Urinary bladder (tissue), 4 donors: ENCODE results near the gene FOXP2. TPM values are rescaled to one million over a fixed set of nuclear protein-coding genes. Genes with fewer than 3 reads are reported as not detected.
"Not testable (repeated sequence)": the region's sequence is repeated elsewhere in the genome, so short reads cannot be mapped to it uniquely, and the experiment has no call there.

Experiments
- DNase-seq: peaks from one replicate; pipeline ENCODE4 v3.0.0-alpha.2; 2015; ENCODE audit errors: extremely low spot score
- H3K27ac ChIP-seq: one replicate; pipeline ENCODE4 v1.5.1; 2013; ENCODE audit warnings: low read depth, mild to moderate bottlenecking, moderate library complexity
- H3K36me3 ChIP-seq: one replicate; pipeline ENCODE4 v1.6.1; 2013; ENCODE audit warnings: mild to moderate bottlenecking, moderate library complexity; ENCODE audit not compliant: insufficient read depth
- H3K4me1 ChIP-seq: one replicate; pipeline ENCODE4 v1.6.1; 2013; ENCODE audit warnings: mild to moderate bottlenecking, moderate library complexity; ENCODE audit not compliant: insufficient read depth
- H3K4me3 ChIP-seq: one replicate; pipeline ENCODE4 v1.5.1; 2013; ENCODE audit warnings: low read depth, low read length
- WGBS: extraction: QIAGEN DNeasy Blood & Tissue Kit; methylation state at CpG from one replicate; pipeline ENCODE4 v1.1.7; 2013; 5-methylcytosine and 5-hydroxymethylcytosine counted together
- polyA plus RNA-seq: library from polyadenylated mRNA; stranded (reverse); fragments of 200-250 nt; gene quantifications from one replicate; pipeline ENCODE4 v1.2.3, GENCODE V29; 2013
- total RNA-seq: library from RNA; depleted of rRNA; stranded (reverse); fragments of >200 nt; gene quantifications from one replicate; pipeline ENCODE4 v1.2.3, GENCODE V29; 2014
- donor health status: healthy with polysubstance abuse.
- donor health status: healthy.

FOXP2 gene
- total and polyA plus RNA-seq, 2 donors = 13.8 to 85.2 TPM

DNA sequence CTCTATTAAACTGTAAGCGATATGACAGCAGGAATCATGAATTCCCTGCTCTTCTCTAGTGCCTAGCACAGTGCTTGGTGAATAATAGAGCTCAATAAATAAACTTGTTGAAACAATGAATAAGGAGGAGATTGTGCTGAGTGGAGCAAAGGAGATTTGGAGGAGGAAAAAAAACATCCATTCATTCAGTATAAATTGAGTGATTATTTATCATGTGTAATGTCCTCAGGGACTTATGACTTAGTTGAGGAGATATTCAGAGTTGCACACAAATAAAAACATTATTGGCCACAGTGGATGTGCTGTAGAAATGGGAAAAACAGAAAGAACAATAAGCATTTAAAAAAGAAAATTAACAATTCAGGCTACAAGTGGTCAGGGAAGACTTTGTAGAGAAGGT is 125.7 kb downstream of the FOXP2 start:
- 90% methylated on average over 1 of the region's 1 CpG for WGBS
- H3K27ac ChIP-seq = no peak overlapping the region
- H3K36me3 ChIP-seq = no peaks in the 10 kb centered on the region
- no peaks in the 10 kb centered on the region for H3K4me1 ChIP-seq
- H3K4me3 ChIP-seq = no peak overlapping the region
- no peak for DNase-seq

- not testable (repeated sequence) for DNase-seq, H3K27ac ChIP-seq, H3K36me3 ChIP-seq, H3K4me3 ChIP-seq, H3K4me1 ChIP-seq
- WGBS = 97% methylated on average over 14 of the region's 14 CpGs
Observed at GRCh38 chr7:114547346-114547745, 132.7 kb downstream of the FOXP2 start.

DNA sequence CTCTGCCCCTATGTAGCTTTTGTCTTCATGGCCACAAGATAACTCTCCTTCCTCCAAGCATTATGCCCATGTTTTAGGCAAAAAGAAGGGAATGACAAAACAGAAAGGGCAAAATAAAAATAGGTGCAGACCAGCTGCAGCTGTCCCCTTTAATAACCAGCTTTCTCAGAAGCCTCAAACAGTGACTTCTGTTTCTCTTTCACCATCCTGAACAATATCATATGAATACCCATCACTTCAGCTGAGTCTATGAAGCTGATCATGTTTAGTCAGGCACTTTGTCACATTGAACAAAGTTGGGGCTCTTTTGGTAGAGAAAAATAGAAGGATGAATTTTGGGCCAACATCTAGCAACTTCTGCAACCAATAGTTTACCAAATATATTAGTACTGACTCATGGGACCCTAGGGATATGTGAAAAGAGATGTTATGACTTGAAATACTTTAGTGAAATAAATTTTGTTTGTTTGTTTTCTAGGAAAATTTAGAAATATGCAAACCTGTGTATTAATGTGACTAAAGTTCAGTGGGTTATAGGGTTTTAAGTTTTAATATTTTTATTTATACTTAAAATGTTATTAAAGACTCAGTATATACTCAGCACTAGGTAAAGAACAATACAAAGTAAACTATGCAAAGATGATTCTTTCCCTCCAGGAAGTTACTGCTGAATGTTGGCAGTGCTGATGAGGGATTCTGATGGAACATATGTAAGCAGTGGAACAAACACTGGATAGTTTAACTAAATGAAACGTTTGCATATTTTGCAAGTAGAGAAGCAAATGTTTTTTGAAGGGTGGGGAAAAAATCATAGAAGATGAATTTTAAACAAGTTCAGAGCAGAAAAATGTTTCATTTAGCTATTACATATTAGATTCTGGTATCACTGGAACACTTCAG is 133.7 kb downstream of the FOXP2 start:
- Histone ChIP-seq H3K4me1 (no peaks in the 10 kb centered on the region), H3K27ac (no peak overlapping the region), H3K36me3 (no peaks in the 10 kb centered on the region), H3K4me3 (no peak overlapping the region)
- WGBS = 12% methylated on average over 1 of the region's 1 CpG
- DNase-seq = no peak

GRCh38 chr7:114554781-114555537 is 140.3 kb downstream of the FOXP2 start:
- Histone ChIP-seq H3K27ac (no peak overlapping the region), H3K36me3 (no peaks in the 10 kb centered on the region), H3K4me1 (no peaks in the 10 kb centered on the region), H3K4me3 (no peak overlapping the region)
- DNase-seq = no peak
- 57% methylated on average over 6 of the region's 6 CpGs for WGBS

DNA sequence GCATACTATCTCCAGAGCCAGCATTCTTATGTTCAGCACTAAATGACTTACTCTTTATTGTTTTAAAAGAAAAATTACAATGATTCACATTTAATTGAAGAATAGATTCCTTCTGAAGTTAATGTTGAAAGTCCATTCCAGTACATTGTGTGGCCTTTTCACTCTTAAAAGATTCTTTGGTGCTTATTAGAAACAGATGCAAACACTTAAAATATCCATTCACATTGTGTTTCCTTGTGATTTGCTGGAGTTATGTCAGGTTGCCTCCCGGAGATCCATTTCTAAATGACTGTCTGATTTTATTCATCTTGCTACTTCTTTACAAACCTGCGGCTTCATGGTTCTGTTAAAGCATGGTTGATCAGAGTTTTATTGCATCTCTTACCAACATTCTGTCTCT is 152.8 kb downstream of the FOXP2 start:
- no peaks in the 10 kb centered on the region for H3K4me1 ChIP-seq
- H3K4me3 ChIP-seq = no peak overlapping the region
- H3K36me3 ChIP-seq = no peaks in the 10 kb centered on the region
- 83% methylated on average over 2 of the region's 2 CpGs for WGBS
- H3K27ac ChIP-seq = no peak overlapping the region
- DNase-seq = no peak

DNA sequence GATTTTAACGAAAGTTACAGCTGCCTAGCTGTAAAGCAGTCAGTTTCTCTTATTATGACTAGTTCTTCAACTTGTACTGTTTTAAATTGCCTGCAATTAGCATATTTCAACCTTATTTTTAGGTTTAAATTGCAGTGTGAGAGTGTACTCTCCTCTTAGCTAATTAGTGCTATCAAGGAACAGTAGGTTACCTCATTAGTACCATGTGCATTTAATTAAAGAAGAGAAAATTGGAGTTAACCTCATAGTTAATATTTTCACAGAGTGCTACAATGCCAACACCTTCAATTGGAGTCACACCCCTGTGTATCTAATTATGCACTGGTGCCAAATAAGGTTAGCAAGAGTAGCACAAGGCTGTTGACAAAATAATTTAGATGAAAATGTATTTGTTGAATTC is 154.6 kb downstream of the FOXP2 start:
- no peaks in the 10 kb centered on the region for H3K4me1 ChIP-seq
- no peak overlapping the region for H3K4me3 ChIP-seq
- WGBS = 93% methylated on average over 1 of the region's 1 CpG
- H3K27ac ChIP-seq = no peak overlapping the region
- no peaks in the 10 kb centered on the region for H3K36me3 ChIP-seq
- no peak for DNase-seq

DNA sequence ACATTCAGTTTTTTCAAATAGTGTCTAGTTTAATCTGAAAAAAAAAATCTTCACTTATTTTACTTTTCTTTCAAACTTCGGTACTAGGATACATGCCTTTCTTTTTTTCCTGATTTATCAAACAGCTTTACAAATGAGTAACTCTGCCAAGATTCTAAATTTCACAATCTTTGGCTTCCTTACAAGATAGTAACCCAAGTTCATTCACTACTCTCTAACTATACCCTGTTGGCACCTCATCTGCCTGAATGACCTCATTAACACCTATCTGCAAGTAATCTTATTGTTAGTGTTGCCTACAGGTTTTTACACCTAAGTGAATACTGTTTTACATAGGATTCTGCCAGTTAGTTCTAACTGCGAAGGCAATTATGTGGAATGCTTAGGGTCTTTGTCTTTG is 159.8 kb downstream of the FOXP2 start:
- Histone ChIP-seq H3K36me3 (no peaks in the 10 kb centered on the region), H3K4me1 (no peaks in the 10 kb centered on the region), H3K27ac (no peak overlapping the region), H3K4me3 (no peak overlapping the region)
- WGBS = 49% methylated on average over 2 of the region's 2 CpGs
- no peak for DNase-seq

DNA sequence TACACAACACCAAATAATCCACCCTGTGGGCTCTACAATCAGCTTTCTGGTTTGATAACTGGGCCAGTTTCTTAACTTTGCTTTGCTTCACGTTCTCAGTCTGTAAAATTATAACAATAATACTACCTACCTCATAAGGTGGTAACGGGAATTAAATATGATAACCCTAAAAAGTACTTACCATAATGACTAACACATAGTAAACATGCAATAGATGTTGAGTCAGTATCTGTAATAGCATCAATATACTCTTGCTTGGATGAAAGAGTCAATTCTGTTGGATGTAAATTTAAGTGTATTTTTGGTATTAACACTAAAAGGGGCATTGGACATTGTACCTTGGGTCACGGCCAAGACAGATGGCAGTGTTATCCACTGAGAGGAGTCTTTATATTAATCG is 160.5 kb downstream of the FOXP2 start:
- H3K27ac ChIP-seq = no peak overlapping the region
- no peaks in the 10 kb centered on the region for H3K4me1 ChIP-seq
- no peak overlapping the region for H3K4me3 ChIP-seq
- no peak for DNase-seq
- no peaks in the 10 kb centered on the region for H3K36me3 ChIP-seq
- WGBS = 74% methylated on average over 4 of the region's 4 CpGs

GRCh38 chr7:114580963-114581362 is 166.3 kb downstream of the FOXP2 start:
- not testable (repeated sequence) for H3K4me3 ChIP-seq, DNase-seq, H3K36me3 ChIP-seq, H3K27ac ChIP-seq, H3K4me1 ChIP-seq
- WGBS = 94% methylated on average over 3 of the region's 3 CpGs

DNA sequence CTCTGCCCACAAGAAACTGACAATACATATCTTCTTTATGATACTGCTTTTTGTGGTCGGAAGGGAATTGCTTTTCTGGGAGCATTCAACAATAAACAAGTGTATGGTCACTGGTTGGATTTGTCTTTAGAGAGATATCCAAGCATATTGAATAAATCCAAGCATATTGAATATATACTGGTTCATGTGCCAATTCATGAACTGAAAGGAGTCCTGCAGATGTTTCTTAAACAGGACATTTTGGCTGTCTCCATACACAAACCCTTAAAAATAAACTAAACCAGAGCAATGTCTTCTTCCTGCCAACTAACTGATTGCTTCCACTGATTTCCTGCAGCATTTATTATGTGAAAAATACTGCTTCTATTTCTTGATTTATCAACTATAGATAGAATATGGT is 173.9 kb downstream of the FOXP2 start:
- no peak for DNase-seq
- Histone ChIP-seq H3K27ac (no peak overlapping the region), H3K4me1 (no peaks in the 10 kb centered on the region), H3K4me3 (no peak overlapping the region), H3K36me3 (no peaks in the 10 kb centered on the region)
- WGBS = 62% methylated on average over 1 of the region's 1 CpG

DNA sequence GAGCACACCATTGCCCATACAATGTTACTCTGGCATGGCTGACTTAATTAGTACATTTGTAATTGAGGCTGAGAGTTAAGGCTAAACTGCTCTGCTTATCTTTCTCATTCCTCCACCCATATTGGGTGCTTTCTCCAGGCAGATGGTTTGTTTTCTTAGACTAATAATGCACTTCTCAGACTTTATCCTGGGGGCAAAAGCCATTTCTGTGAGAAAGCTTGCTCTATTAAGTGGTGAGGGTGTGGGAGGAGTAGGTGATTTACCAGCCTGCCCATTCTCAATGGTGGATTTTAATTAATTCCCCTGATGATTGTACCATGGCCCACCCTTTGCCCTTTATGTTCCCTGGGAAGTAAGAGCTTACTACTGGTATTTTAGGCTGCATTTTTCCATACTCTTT is 174.8 kb downstream of the FOXP2 start:
- H3K36me3 ChIP-seq = no peaks in the 10 kb centered on the region
- H3K4me3 ChIP-seq = no peak overlapping the region
- no peak overlapping the region for H3K27ac ChIP-seq
- no peaks in the 10 kb centered on the region for H3K4me1 ChIP-seq
- no peak for DNase-seq

DNA sequence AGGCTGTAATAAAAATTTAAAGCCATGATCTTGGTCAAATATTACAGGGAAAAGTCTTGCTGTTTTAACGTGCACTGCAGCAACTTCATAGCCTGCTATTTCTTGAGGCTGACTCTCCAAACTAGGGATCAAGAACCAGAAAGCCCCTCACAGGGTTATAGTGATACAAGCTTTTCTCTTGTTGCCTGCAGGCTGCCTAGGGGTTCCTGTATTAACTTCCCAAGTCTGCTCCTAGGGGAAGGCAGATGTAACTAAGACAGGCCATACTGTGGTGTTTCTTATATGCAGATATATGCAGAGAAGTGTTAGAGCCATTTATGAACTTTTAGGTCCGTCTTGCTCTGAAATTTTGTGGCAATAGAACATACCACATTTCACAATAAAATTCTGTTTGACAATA is 175.7 kb downstream of the FOXP2 start:
- H3K27ac ChIP-seq = no peak overlapping the region
- 71% methylated on average over 2 of the region's 2 CpGs for WGBS
- DNase-seq = no peak

GRCh38 chr7:114598946-114599345 is 184.3 kb downstream of the FOXP2 start:
- H3K4me3 ChIP-seq = no peak overlapping the region
- H3K4me1 ChIP-seq = no peaks in the 10 kb centered on the region
- DNase-seq = no peak
- no peak overlapping the region for H3K27ac ChIP-seq
- WGBS = 88% methylated on average over 4 of the region's 4 CpGs
- H3K36me3 ChIP-seq = no peaks in the 10 kb centered on the region

More for the DNA sequence above, 175.7 kb downstream of the FOXP2 start:
- Histone ChIP-seq H3K4me1 (no peaks in the 10 kb centered on the region), H3K4me3 (no peak overlapping the region), H3K36me3 (no peaks in the 10 kb centered on the region)

GRCh38 chr7:114606100-114606499 is 191.5 kb downstream of the FOXP2 start:
- Histone ChIP-seq H3K36me3 (no peaks in the 10 kb centered on the region), H3K4me1 (no peaks in the 10 kb centered on the region), H3K27ac (no peak overlapping the region), H3K4me3 (no peak overlapping the region)
- no peak for DNase-seq
- WGBS = 96% methylated on average over 2 of the region's 2 CpGs
